Kasumi-1 (cell line): ENCODE measurements around the gene ELAVL1.

Experiments used
- DNase-seq, 2 experiments: peaks; one replicate each; lab custom pipeline; 2025; lab: John Stamatoyannopoulos, UW

The ELAVL1 gene

DNA sequence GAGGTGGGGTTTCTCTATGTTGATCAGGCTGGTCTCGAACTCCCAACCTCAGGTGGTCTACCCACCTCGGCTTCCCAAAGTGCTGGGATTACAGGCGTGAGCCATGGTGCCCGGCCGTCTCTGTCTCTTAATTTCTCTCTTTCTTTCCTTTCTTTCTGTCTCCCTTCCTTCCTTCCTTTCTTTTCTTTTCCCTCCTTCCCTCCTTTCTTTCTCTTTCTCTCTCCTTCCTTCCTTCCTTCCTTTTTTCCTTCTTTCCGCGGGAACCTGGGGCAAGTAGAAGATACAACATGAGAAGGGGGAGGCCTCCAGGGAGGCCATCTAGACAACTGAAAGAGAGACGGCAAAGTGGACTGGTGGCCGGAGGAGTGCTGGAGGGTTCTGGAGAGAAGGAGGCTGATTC lies 15.2 kb upstream of the ELAVL1 start:
- DNase-seq: no peak

DNA sequence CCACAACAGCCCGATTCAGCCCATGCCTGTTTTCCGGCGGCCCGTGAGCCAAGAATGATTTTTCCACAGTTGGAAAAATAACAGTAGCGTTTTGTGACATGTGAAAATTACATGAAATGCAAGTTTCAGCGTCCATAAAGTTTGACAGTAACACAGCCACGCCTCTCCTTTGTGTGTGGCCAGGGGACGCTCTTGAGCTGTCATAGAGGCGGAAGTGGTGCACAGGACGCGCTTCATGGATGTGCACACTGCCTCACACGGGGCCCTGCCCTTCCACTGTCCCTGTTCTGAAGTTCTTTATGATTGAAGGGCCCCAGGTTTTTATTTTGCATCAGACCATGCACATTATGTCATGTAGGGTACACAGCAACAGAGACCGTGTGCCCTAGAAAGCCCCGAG lies 12.4 kb upstream of the ELAVL1 start:
- DNase-seq: peak; percentile 56 to 72

DNA sequence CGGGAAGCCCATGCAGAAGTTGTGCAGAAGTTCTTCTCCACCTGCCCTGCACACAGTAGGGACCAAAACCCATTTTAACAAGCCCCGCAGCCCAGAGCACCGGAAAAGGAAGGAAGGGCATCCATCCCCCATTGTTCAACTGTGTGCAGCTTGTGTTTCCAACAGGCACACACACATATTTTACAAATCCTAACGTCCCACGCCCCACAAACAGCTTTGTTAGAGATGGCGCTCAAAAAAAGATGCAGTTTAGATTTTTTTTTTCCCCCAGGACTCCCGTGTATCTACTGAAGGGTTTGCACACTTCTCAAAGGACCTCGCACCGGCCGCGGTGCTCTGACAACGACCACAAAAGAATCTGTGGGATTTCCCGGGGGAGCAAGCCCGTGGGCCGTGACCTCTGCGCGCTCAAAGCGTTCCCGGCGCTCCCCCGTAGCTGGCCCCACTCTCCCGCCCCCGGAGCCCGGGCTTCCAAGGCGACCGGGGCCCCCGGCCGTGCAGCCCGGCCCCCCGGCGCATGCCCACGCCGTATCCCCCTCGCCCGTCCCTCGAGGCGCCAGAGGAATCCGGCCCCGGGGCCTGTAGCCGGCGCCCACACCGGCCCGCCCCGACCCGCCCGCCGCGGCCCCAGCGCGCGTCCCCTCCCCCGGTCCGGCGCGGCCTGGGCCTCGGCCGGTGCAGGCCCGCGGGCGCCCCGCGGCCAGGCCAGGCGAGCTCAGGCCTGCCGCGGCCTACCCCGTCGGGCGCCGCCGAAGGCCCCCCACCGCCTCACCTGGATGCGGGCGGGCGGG lies 523 bp downstream of the ELAVL1 start:
- DNase-seq: peak; percentile 25 to 43

DNA sequence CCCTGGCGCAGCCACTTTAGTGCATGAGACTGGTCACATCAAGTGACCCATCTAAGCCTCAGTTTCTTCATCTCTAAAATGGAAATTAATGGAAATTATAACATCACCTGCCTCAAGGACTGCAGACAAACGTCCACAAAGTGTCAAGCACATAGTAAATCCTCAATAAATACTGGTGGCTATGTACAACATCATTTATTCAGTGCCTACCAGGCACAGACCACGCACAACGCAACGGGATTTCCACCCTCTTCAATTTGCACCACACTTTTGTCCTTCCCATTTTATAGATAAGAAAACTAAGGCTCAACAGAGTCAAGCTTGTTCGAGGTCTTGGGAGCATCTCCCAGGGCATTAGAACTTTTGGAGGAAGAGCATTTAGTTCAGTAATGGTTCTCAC lies 1.4 kb downstream of the ELAVL1 start:
- no peak for DNase-seq

DNA sequence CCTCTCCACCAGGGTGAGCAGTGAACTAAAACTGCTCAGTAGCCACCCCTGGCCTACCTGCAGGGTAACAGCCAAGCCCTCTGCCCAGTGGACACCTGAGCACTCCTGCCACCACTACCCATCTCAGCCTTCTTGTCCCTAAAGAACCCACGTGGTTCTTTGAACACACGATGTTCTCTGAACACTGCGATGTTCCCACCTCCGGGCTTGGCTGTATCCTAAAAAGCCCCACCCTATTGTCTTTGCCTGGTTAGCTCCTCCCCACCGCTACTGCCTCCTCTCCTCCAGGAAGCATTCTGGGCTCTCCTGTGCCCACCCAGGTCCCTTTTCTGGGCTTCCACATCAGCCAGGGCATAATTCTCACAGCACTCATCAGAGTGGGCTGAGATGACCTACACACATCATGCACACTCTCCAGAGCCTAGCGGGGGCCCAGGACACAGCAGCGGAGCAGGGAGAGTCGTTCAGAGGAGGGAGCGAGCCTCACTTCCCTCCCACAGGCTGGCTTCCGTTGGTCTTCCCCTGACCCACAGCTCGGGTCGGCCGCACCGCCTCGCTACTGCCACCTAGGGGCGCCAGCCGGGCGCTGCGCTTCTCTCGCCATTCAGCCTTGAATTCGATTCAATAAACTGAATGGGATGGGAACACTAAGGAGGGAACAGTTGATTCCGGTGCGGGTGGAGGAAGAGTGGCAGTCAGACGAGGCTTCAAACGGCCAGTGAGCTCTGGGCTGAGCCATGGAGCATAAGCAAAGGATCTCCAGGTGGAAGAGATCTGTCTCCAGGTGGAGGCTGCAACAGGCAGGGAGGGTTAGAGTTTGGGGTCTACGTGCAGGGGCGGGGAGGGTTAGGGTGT lies 3.2 kb downstream of the ELAVL1 start:
- DNase-seq: peak; percentile 78 to 83

DNA sequence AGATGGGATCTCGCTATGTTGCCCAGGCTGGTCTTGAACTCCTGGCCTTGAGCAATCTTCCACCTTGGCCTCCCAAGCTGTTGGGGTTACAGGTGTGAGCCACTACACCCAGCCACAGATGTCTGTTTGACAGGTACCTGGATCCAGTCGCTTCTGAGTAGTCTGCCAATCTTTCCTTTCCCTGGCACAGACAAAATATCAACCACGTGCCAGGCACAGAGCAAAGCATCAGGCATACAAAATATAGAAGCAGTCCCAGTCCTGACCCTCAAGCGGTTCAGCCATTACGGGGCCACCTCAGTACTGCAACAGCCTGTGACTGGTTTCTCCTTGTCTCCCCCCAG lies 3.8 kb downstream of the ELAVL1 start:
- DNase-seq: no peak

DNA sequence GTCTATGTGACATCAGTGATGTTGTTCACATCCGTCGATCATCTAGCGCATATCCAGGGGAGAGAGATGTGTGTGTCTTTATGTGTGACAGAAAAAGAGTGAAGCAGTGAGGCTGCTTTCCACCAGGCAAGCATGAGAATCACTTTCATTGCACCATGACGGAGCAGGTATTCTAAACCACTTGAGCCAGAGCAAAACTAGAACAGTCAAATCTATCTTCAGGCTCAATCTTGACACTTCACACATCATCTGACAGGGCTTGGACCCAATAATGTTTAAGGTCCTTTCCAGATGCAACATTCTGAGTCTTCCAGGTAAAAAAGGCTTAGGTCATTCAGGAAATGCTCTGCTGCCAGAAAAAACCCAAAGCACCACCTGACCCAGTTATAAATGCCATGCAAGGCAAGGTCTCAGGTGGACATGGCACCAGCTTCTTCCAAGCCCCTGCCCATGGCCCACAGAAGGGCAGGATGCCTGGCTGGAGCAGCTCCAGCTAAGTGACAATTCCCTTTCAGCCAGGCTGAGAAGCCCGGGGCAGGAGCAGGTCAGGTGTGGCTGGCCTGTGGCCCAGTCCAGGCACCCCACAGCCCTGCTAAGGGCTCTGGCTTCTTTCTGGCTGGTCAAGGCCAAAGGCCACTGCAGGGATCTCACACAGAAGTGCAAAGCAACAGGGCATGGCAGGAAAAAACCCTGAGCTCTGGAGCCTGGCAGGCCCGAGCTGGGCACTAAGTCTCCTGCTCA lies 5.0 kb downstream of the ELAVL1 start:
- no peak for DNase-seq

DNA sequence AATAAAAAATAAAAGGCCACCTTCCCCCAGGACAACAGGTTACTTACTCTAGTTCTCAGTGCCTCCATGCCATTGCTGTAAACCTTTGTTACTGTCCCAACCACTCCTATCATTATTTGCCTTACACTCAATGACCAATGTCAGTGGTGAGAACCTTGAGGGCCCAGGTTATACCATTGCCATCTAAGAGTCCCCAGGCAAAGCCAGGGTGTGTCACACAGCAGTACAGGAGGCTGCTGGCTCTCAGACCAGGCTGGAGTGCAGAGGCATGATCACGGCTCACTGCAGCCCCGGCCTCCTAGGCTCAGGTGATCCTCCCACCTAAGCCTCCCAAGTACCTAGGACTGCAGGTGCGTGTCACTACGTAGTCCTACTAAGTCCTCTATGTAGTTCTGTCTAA lies 6.1 kb downstream of the ELAVL1 start:
- DNase-seq: no peak

DNA sequence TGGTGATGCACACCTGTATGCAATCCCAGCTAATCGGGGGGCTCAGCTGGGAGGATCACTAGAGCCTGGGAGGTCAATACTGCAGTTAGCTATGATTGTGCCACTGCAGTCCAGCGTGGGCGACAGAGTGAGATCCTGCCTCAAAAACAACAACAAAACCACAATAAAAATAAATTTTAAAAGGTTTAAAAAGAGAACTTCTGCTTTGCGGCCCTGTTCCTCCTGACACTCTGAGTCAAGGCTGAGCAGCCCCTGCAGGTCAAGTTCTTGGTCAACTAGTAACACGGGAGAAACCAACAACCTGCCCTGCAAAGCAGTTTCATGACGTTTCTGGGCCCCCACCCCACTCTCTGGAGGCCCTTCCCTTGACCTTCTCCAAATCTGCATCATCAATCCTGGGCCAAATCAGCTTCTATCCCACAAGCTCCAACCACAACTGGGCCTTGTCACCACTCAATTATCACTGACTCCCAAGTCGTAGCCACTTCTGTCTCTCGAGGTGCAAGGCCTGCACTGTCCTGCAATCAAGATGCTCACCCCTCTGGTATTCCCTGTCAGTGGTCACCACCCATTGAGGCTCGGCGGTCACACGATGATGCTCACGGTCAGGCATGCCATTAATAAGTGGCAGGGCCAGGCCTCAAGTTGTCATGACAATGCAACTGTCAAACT lies 7.5 kb downstream of the ELAVL1 start:
- no peak for DNase-seq

DNA sequence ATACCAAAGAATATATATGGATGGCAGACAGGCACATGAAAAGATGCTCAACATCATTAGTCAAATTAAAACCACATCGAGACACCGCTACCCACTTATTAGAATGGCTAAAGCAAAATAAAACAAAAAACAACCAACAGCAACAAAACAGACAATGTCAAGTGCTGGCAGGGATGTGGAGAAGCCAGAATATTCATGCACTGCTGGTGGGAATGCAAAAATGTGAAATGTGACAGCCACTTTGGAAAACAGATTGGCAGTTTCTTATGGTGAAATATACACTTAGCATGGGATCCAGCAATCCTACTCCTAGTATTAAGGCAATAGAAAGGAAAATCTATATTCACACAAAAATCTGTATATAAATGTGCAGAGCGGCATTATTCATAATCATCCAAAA lies 8.6 kb downstream of the ELAVL1 start:
- no peak for DNase-seq

DNA sequence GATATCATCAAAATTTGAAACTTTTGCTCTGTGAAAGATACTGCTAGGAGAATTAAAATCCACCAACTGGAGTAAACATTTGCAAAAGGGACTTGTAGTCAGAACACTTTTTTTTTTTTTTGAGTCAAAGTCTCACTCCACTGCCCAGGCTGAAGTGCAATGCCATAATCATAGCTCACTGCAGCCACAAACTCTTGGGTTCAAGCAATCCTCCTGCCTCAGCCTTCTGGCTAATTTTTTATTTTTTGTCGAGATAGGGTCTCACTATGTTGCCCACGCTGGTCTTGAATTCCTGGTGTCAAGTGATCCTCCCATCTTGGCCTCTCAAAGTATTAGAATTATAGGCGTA lies 9.7 kb downstream of the ELAVL1 start:
- DNase-seq: no peak

DNA sequence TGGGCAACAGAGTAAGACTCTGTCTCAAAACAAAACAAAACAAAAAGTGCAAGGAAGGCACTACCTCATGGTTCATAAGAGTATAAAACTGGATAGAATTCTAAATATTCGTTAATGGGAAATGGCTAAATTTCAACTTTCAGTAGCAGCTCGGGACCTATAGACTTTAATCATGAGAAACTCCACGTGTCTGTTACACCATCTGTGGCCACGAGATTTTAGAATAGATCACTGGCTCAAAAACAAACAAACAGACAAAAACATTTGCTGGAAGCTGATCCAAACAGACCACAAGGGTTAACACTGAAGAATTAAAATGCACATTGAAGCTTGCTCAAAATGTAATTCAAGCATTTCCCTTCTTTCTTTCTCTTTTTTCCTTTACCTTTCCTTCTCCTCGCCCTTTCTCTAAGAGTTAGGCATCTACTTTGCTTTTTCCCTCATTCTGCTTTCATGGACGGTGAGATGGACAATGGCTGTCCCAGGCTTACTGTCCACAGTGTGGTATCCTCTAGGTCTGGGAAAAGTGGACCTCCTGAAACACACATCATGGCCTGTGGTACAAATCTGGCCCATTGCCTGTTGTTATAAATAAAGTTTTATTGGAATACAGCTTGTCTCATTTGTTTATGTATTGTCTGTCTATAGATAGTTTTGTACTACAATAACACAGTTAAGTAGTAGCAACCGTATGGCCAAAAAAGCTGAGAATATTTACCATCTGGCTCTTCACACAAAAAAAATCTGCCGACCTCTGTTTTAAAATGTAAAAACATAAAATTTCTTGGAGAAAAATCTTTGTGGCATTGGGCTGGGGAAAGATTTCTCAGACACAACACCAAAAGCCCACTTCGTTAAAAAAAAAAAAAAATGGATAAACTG lies 10.3 kb downstream of the ELAVL1 start:
- no peak for DNase-seq

DNA sequence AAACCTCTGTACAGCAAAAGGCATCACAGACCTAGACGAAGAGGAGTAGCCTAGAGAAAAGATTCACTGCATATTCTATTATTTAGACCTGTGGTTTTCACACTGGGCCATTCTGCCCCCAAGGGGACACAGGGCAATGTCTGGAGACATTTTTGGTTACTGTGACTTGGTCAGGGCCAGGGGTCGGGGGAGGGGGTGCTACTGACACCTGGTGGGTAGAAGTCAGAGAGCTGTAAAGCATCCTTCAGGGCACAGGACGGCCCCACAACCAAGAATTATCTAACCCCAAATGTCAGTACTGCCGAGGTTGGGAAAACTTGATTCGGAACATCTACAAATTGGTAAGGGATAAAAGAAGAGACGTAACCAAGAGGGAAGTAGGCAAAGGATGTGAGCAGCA lies 11.3 kb downstream of the ELAVL1 start:
- DNase-seq: no peak

DNA sequence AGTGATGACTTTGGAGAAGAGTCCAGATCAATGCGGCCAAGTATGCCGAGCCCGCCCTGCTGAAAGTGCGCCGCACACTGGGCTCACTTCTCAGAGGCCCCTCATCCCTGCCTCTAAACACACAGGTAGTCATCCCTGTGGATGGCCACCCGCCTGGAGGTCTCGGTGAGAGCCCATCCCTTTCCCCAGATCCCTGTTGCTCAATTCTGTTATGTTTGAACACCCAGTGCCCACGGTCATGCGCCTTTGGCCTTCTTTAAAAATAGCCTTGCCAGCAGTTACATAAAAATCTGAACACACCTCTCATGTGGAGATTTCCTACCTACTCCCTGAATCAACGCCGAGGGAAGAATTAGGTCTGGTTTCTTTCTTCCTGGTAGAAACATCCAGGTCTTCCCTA lies 11.9 kb downstream of the ELAVL1 start:
- DNase-seq: no peak

DNA sequence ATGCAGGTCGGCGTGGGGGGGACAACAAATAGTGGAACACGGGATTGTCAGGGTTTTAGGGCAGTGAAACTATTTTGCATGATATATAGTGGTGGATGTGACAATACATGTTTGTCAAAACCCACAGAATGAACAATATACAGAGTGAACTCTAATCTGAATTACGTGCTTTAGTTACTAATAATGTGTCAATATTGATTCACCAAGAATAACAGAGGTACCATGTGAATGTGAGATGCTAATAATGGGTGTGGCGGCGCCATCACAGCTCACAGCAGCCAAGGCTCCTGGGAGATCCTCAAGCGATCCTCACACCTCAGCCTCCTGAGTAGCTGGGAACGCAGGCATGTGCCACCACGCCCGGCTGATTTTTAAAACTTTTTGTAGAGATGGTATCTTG lies 12.9 kb downstream of the ELAVL1 start:
- DNase-seq: no peak

DNA sequence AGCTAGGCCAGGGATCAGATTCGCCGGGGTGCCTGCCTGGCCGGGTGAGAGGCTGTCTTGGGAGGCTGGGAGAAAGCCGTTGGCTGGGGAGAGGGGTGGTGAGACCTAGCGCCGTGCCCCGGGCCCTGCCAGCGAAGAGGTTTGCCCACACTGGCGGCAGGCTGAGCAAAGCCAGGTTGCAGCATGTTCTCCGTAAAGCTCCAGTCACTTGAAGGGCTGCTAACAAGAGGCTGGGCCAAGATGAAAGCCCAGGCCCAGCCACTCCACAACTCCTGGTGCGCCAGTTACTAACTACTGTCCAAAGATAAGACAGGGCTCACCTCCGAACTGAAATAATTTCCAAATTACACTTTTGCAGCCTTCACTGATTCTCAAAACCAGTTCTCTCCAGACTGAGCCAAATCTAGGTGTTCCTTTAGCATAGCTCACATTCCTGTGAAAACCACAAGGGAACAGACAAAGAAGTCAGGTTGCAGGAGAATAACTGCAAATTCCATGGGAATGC lies 16.3 kb downstream of the ELAVL1 start:
- DNase-seq: no peak

DNA sequence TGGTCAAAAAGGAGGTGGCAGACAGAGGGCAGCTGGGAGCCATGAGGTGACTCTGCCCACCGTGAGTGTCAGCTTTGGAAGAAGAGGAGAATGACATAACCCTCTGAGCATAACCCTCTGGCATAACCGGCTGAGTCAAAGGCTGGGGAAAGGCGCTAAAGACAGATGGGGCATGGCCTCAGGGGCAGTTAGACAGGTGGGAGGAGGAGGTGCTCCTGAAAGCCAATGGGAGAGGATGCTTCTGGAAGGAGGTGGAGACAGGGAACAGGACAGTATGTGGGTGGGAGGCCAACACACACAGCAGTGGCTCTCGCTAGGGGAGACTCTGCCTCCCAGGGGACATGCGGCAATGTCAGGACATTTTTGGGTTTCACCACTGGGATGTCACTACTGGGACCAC lies 17.1 kb downstream of the ELAVL1 start:
- DNase-seq: no peak

DNA sequence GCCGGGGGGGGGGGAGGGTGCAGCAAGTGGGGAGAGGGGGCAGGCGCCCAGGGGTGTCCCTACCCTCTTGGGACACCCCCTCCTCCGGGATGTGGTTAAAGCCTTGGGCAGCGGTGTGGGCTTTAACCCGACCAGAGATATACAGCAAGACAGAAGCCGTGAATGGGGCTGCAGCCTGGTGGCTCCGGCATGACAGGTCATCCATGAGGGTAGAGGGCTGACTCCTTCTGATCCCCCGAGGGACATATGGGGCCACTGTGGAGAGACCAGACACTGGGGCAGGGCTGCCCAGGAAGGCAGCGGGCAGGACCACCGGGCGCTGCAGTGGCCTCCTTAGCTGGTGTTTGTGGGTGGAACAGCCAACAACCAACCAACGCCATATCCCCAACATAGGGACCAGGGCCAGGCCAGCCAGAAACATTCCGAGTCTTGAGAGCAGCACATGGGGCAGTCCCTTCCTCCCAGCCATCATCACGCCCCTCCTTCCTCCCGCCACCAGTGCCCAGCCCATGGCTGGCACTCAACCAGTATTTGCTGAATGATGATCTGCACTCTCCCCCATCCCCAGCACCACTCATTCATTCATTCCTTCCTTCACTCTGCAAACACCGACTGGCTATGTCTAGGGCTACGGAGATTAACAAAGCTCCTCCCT lies 18.2 kb downstream of the ELAVL1 start:
- no peak for DNase-seq

DNA sequence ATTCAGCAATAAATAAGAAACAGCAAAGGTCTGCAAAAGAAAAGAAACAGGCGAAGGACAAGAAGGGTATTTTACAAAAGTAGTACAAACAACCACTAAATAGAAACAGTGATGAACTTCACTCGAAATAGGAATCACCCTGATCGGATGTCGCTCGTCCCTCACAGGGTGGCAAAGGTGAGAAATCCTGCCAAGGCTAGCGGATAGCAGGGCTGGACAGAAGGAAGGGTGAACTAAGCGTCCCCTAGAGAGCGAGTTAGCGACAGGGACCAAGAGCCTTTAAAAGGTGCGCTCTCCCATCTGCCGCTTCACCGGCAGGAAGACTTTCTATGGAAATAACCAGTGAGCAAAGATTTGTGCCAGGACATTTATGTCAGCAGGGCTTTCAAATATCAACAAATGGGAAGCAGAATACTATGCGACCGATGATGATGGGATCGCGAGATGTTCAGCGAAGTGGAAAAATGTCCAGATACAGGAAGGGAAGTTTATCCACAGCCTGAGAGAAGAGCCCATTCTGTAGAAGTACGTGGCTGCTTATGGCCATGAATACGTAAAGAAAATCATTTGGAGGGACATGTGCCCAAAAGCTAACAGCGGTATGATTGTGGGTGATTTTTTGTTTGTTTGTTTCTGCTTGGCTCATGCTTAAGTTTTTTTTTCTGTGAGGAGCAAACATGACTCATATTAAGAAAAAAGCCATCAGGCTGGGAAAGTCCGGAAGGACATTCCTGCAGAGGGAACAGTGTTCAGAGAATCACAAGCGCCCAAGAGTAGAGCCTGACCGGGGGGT lies 18.9 kb downstream of the ELAVL1 start:
- no peak for DNase-seq

DNA sequence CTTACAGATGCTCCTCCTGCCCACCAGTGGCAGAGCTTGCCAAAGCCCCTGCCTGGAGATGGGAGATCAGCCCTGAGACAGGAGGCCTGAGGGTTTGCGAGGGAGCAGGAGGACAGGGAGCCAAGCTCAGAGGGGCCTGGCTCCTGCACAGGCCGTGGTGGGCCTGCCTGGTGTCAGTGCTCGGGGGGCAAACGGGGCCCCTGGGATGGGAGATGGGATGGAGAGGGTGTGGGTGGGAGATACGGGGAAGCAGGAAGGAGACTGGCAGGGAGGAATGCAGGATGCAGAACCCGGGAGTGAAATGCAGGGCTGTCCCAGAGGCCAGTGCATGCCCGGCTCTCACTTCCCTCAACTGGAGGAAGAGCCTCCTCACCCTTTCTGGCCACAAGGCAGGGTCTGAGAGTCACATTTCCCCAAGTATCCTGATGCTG lies 19.9 kb downstream of the ELAVL1 start:
- no peak for DNase-seq
